Gastrocnemius medialis (tissue), 4 donors: Measurements from ENCODE around the gene LINGO3. TPM values are rescaled to one million over a fixed set of nuclear protein-coding genes. Genes with fewer than 3 reads are reported as not detected.

ENCODE experiments used
- ATAC-seq, 2 donors: fragments of 150-250 bp; one replicate each; pipeline ENCODE4 v1.9.1; 2016
- DNase-seq, 2 donors: peaks; one replicate each; pipeline ENCODE4 v3.0.0-alpha.2; 2019
- H3K27ac ChIP-seq, 4 donors: fragments of 200-600 bp; sonication (generic); 1 replicate in 1 of 4; 2 replicates in 3 of 4; pipeline ENCODE4 v1.5.1; 2016 to 2018; ENCODE audit warnings: mild to moderate bottlenecking in 2 of 4, moderate library complexity in 1 of 4
- H3K27me3 ChIP-seq, 3 donors: fragments of 200-600 bp; sonication (generic) in 2 of 3; 1 replicate in 1 of 3; 2 replicates in 2 of 3; pipeline versions ENCODE4 v1.5.1 to v1.6.0; 2016 to 2019; ENCODE audit warnings: mild to moderate bottlenecking in 1 of 3, moderate library complexity in 1 of 3
- H3K36me3 ChIP-seq, 2 donors: fragments of 200-600 bp; sonication (generic) in 1 of 2; one replicate each; pipeline ENCODE4 v1.5.1; 2017 to 2018
- H3K4me1 ChIP-seq, 2 donors: fragments of 200-600 bp; sonication (generic) in 1 of 2; one replicate each; pipeline ENCODE4 v1.5.1; 2016 to 2017; ENCODE audit warnings: mild to moderate bottlenecking in 2 of 2
- H3K4me3 ChIP-seq, 4 donors: fragments of 200-600 bp; sonication (generic) in 3 of 4; 1 replicate in 1 of 4; 2 replicates in 3 of 4; pipeline ENCODE4 v1.5.1; 2016 to 2019; ENCODE audit warnings: mild to moderate bottlenecking in 2 of 4
- H3K9me3 ChIP-seq, 3 donors: fragments of 200-600 bp; sonication (generic) in 2 of 3; 1 replicate in 1 of 3; 2 replicates in 2 of 3; pipeline ENCODE4 v1.5.1; 2016 to 2019
- CTCF ChIP-seq, 5 experiments: fragments of 450-650 bp in 3 of 5; fragments of 200-600 bp in 2 of 5; sonication (generic) in 2 of 5; IDR thresholded peaks in 4 of 5; conservative IDR thresholded peaks in 1 of 5; 1 replicate in 4 of 5; 2 replicates in 1 of 5; pipeline ENCODE4 v1.5.1; 2016 to 2019; ENCODE audit warnings: antibody characterized with exemption in 5 of 5, mild to moderate bottlenecking in 3 of 5, moderate library complexity in 3 of 5
- POLR2A ChIP-seq, 2 donors: fragments of 450-650 bp; IDR thresholded peaks; one replicate each; pipeline ENCODE4 v1.6.1; 2017; ENCODE audit warnings: antibody characterized with exemption in 2 of 2, mild to moderate bottlenecking in 2 of 2, moderate library complexity in 2 of 2
- in situ Hi-C, 4 donors: fragments of 200-750 bp; cut with MboI; loops; one replicate each; pipeline versions ENCODE4 v1.15.0 to v1.8.0; 2017; ENCODE audit warnings: low sequenced_read_pairs in 4 of 4
- intact Hi-C: fragments of 100-400 bp; cut with DNase I; formaldehyde crosslinking; loops from one replicate; pipeline ENCODE4 v1.15.1; 2023; ENCODE audit warnings: low total_unique reads
- total RNA-seq, 4 donors: library from RNA; depleted of rRNA; stranded (reverse); fragments of >200 nt; gene quantifications; one replicate each; pipeline versions ENCODE4 v1.1.0 to v1.2.3, GENCODE V29; 2016

Gene LINGO3
- total RNA-seq, 4 donors from 2014 or later: not detected

- in situ Hi-C loops: no loop called here
- Histone ChIP-seq H3K4me3 (no peak overlapping the region), H3K4me1 (peaks cover 0 to 3% of the 10 kb centered on the region in 2 donors), H3K36me3 (no peaks in the 10 kb centered on the region), H3K9me3 (no peaks in the 10 kb centered on the region), H3K27ac (no peak overlapping the region), H3K27me3 (peaks cover 5 to 7% (median 6%) of the 10 kb centered on the region in 3 donors)
- intact Hi-C loops: no loop called here
- TF ChIP-seq CTCF (IDR thresholded peaks at IDR 0.05 in 4 of 5, conservative IDR thresholded peaks at IDR 0.05 in 1 of 5): no peak
- TF ChIP-seq POLR2A (IDR thresholded peaks at IDR 0.05): no peak
- ATAC-seq: no peak
- no peak for DNase-seq
These were observed 7.4 kb downstream of the LINGO3 start for GRCh38 chr19:2300533-2300932.

- Histone ChIP-seq H3K4me1 (peaks cover 10 to 15% of the 10 kb centered on the region in 2 donors), H3K4me3 (no peak overlapping the region), H3K36me3 (no peaks in the 10 kb centered on the region), H3K27me3 (peaks cover 15 to 26% (median 20%) of the 10 kb centered on the region in 3 donors), H3K9me3 (no peaks in the 10 kb centered on the region), H3K27ac (no peak overlapping the region)
- no peak for ATAC-seq
- TF ChIP-seq CTCF (IDR thresholded peaks at IDR 0.05 in 4 of 5, conservative IDR thresholded peaks at IDR 0.05 in 1 of 5) (no peak), POLR2A (IDR thresholded peaks at IDR 0.05) (no peak)
- no peak for DNase-seq
- intact Hi-C loops (no loop called here), in situ Hi-C loops (loop anchor here (25.0 kb wide), 1 partner anchor 91 kb away; no protein-coding TSS in a partner anchor)
These were observed 11.8 kb downstream of the LINGO3 start for GRCh38 chr19:2296141-2296540.

DNA sequence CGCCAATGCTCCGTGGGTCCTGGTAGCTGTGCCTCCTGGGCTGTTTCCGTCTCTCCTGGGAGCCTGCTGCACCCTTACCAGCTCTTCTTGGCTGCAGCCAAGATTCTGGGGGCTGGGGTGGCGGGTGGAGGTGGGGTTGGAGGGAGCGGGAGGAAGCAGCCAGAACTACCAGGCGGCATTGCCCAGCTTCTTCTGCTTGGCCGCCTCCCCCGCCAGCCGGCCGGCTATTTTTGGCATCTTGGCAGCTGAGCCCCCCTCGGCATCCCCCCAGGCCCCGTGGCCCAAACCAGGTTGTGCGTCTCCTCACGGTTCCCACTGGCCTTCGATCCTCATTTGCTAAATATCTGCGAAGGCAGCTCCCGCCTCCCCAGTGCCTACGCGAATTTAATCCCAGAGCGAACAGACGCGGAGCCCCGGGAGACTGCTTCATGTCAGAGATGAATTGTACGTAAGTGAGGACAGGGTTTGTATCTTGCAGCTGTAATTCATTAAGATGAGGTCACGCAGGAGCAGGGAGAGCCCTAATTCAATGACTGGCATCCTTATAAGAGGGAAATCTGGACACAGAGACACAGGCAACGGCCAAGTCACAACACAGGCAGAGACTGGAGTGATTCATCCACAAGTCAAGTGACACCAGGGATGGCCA is 13.1 kb downstream of the LINGO3 start:
- Histone ChIP-seq H3K27ac (peak overlapping the region in 3 of 4 donors; percentile 26 to 61 (median 27)), H3K4me1 (peaks cover 12 to 26% of the 10 kb centered on the region in 2 donors), H3K27me3 (peaks cover 28 to 34% (median 33%) of the 10 kb centered on the region in 3 donors), H3K4me3 (peak overlapping the region; percentile 23 to 48 (median 28)), H3K36me3 (no peaks in the 10 kb centered on the region), H3K9me3 (no peaks in the 10 kb centered on the region)
- TF ChIP-seq POLR2A (IDR thresholded peaks at IDR 0.05): no peak
- TF ChIP-seq CTCF (IDR thresholded peaks at IDR 0.05 in 4 of 5, conservative IDR thresholded peaks at IDR 0.05 in 1 of 5): no peak
- DNase-seq (no peak), ATAC-seq (peak; percentile 73 to 83)
- intact Hi-C loops: no loop called here
- in situ Hi-C loops: loop anchor here (25.0 kb wide), 1 partner anchor 92 kb away; no protein-coding TSS in a partner anchor

DNA sequence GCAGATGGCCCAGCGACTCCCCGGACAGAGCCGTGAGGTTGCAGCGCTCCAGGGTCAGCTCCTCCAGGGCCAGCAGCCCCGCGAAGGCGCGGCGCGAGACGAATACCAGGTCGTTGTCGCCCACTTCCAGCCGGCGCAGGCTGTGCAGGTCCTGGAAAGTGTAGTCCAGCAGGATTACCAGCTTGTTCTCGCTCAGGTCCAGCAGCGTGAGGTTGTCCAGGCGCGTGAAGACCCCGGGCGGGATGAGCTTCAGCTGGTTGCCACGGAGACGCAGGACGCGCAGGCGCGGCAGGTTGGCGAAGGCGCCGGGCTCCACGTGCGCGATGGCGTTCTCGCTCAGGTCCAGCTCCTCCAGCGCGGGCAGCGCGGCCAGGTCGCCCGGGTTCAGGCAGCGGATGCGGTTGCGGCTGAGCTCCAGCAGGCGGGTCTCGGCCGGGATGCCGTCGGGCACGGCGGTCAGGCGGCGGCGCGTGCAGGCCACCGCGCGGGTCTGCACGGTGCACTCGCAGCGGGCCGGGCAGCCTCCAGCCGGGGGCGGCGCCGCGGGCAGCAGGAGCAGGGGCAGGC is 16.7 kb downstream of the LINGO3 start:
- peak in 1 of 5 experiments; percentile 13 for TF ChIP-seq CTCF (IDR thresholded peaks at IDR 0.05 in 4 of 5, conservative IDR thresholded peaks at IDR 0.05 in 1 of 5)
- no peak for TF ChIP-seq POLR2A (IDR thresholded peaks at IDR 0.05)
- DNase-seq (no peak), ATAC-seq (no peak)
- Histone ChIP-seq H3K36me3 (no peaks in the 10 kb centered on the region), H3K9me3 (no peaks in the 10 kb centered on the region), H3K27me3 (peaks cover 47 to 58% (median 51%) of the 10 kb centered on the region in 3 donors), H3K27ac (no peak overlapping the region), H3K4me1 (peaks cover 12 to 33% of the 10 kb centered on the region in 2 donors), H3K4me3 (peak overlapping the region in 2 of 4 donors; percentile 35 to 36)
- intact Hi-C loops (no loop called here), in situ Hi-C loops (loop anchor here (25.0 kb wide), 1 partner anchor 96 kb away; no protein-coding TSS in a partner anchor)
